RPMI8226 (cell line): Measurements from ENCODE around the gene SLC3A2.

Experiments used
- DNase-seq: peaks from one replicate; pipeline ENCODE4 v3.0.0-alpha.2; 2015

Gene SLC3A2

GRCh38 chr11:62912268-62912667, 31.6 kb downstream of the SLC3A2 start:
- DNase-seq, result no peak

GRCh38 chr11:62914416-62914815, 33.7 kb downstream of the SLC3A2 start:
- DNase-seq, result no peak

- no peak for DNase-seq
These were observed 37.3 kb downstream of the SLC3A2 start for GRCh38 chr11:62917906-62918502.

- DNase-seq, result no peak
These were observed 37.8 kb downstream of the SLC3A2 start for GRCh38 chr11:62918531-62918930.

- DNase-seq, result no peak
These were observed 38.8 kb downstream of the SLC3A2 start for GRCh38 chr11:62919476-62919875.

- DNase-seq, result no peak
These were observed 39.4 kb downstream of the SLC3A2 start for GRCh38 chr11:62919898-62920640.

GRCh38 chr11:62921201-62921572, 40.5 kb downstream of the SLC3A2 start, which contains the start of gene CHRM1:
TSS of gene CHRM1 (minus strand) at chr11:62921363. CDS start at chr11:62911100, 10,263 bp downstream.
- DNase-seq, result no peak

- DNase-seq, result peak; percentile 25
These were observed 41.0 kb downstream of the SLC3A2 start for GRCh38 chr11:62921573-62922188.

GRCh38 chr11:62922189-62922589, 41.5 kb downstream of the SLC3A2 start:
- DNase-seq, result no peak

GRCh38 chr11:62922653-62923431, 42.1 kb downstream of the SLC3A2 start:
- peak; percentile 45 for DNase-seq

GRCh38 chr11:62923601-62924411, 43.1 kb downstream of the SLC3A2 start:
- DNase-seq, result peak; percentile 78

- no peak for DNase-seq
These were observed 44.6 kb downstream of the SLC3A2 start for GRCh38 chr11:62925308-62925707.

GRCh38 chr11:62925745-62926679, 45.3 kb downstream of the SLC3A2 start:
- DNase-seq, result no peak

GRCh38 chr11:62926680-62927455, 46.2 kb downstream of the SLC3A2 start:
- no peak for DNase-seq

- DNase-seq, result no peak
These were observed 47.3 kb downstream of the SLC3A2 start for GRCh38 chr11:62928011-62928410.

GRCh38 chr11:62930157-62930556, 49.5 kb downstream of the SLC3A2 start:
- DNase-seq, result peak; percentile 55

- no peak for DNase-seq
These were observed 50.0 kb downstream of the SLC3A2 start for GRCh38 chr11:62930666-62931065.

- no peak for DNase-seq
These were observed 51.0 kb downstream of the SLC3A2 start for GRCh38 chr11:62931499-62932278.

- DNase-seq, result no peak
These were observed 52.6 kb downstream of the SLC3A2 start for GRCh38 chr11:62933285-62933684.
